ENCODE measurements around the gene NSUN3.
"Not testable (repeated sequence)": the region's sequence is repeated elsewhere in the genome, so short reads cannot be mapped to it uniquely, and the experiment has no call there.

The NSUN3 gene

DNA sequence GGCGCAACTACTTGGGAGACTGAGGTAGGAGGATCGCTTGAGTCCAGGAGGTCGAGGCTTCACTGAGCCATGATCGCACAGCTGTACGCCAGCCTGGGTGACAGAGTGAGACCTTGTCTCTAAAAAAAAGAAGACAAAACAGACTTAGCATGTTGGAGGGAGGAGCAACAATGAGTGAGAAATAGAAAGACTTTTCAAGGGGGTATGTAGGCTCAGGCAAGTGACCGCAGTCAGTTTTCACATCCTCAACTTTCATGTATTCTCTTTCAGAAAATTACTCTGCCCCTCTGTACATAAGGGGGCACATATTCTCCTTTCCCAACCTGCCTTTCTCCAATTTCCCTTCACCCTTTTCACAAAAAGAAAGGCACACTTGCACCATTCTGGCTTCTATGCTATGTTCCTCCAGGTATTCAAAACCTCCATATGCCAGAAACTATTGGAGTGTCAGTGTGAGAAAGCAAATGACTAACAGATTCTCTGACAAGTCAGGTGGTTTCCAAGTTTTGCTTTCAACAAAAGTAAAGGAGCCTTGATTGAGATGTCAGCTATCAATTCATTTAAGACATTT is 7.6 kb downstream of the NSUN3 start:
- TF ChIP-seq, protein P1, sequence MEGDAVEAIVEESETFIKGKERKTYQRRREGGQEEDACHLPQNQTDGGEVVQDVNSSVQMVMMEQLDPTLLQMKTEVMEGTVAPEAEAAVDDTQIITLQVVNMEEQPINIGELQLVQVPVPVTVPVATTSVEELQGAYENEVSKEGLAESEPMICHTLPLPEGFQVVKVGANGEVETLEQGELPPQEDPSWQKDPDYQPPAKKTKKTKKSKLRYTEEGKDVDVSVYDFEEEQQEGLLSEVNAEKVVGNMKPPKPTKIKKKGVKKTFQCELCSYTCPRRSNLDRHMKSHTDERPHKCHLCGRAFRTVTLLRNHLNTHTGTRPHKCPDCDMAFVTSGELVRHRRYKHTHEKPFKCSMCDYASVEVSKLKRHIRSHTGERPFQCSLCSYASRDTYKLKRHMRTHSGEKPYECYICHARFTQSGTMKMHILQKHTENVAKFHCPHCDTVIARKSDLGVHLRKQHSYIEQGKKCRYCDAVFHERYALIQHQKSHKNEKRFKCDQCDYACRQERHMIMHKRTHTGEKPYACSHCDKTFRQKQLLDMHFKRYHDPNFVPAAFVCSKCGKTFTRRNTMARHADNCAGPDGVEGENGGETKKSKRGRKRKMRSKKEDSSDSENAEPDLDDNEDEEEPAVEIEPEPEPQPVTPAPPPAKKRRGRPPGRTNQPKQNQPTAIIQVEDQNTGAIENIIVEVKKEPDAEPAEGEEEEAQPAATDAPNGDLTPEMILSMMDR (conservative IDR thresholded peaks at IDR 0.05): no peak
- H3K27ac ChIP-seq: no peak overlapping the region

DNA sequence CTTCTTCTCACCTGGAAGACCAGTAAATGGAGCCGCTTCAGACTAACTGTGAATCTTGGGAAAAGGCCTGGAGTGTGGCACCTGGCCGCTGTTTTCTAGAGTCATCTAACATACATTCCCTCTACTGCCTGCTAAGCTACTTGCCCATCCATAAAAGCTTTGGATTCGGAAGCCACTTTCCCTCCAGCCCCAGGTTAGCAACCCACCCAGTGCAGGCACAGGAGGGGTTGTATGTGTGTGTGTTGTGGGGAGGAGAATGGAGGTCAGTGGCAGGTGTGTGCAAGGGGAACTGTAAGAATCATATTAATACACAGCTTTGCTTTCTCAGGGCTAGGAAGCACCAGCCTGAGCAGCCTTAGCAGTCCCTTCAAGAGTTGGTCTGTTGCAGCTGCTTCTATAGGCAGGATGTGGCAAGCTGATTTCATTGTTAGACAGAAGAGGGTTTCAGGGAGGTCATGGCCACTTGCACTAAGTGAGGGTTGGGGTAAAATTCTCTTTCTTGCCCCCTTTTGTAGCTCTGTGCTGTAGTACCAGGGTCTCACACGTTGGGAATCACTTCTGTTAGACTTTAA is 8.9 kb downstream of the NSUN3 start:
- TF ChIP-seq, protein P1 (conservative IDR thresholded peaks at IDR 0.05): no peak
- H3K27ac ChIP-seq: no peak overlapping the region

GRCh38 chr3:94076055-94076454 is 13.2 kb downstream of the NSUN3 start:
- TF ChIP-seq, protein P1 (conservative IDR thresholded peaks at IDR 0.05): no peak
- H3K27ac ChIP-seq: no peak overlapping the region

- H3K27ac ChIP-seq: not testable (repeated sequence)
These were observed 17.7 kb downstream of the NSUN3 start for GRCh38 chr3:94080552-94080951.

DNA sequence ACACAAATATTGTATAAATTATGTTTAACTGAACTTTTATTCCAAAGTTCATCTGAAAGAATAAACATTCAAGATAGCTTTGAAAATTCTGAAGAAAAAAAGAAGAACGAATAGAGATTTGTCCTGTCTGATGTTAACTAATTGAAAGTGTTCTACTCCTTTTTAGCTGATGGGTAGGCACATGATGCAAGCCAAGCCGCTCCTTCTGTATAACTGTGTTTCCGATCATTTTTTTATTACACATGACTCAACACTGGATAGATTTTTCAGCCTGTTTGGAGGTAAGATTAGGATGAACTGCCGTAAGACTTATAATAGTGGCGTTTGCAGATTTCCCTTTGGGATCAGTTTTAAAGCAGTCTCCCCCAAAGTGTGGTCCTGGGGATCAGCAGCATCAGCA is 19.0 kb downstream of the NSUN3 start:
- no peak overlapping the region for H3K27ac ChIP-seq
- TF ChIP-seq, protein P1 (conservative IDR thresholded peaks at IDR 0.05): no peak

DNA sequence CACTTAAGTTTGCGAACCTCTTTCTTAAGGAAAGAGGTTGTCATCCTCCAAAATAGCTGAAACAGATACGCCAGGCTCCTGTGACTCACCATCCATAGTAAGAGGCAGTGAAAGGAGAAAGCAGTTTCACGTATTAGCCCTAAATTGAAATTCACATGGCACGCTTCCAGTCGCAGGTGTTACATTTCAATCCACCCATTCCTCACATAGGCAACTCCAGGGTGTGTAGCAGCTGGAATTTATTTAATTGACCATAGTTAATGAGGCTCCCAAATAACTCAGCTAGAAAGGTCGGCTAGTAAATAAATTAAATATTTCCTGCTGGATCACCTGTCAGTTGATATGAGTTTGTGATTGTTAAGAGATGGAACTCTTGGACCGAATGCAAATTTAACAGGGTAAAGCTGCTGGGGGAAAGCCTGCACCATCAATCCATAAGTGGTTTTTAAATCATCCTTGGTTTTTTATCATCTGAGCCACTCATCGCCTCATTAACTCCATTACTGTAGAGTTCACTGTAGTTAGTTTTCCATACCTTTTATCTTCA is 19.6 kb downstream of the NSUN3 start:
- no peak overlapping the region for H3K27ac ChIP-seq
- TF ChIP-seq, protein P1 (conservative IDR thresholded peaks at IDR 0.05): no peak

DNA sequence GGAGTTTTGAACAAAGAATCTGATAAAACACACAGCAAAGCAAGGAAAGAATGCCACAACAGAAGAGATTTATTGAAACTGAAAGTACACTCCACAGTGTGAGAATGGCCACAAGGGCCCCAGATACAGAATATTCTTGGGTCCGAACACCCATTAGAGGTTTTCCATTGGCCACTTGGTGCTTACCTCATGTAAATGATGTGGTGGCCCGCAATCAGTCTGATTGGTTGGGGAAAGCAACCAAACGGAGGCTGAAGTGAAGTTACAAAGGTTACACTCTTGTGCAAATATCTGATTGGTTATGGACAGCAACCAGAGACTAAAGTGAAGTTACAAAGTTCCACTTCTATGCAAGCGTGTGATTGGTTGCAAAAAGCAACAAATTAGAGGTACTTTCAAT is 20.4 kb downstream of the NSUN3 start:
- TF ChIP-seq, protein P1 (conservative IDR thresholded peaks at IDR 0.05): no peak
- no peak overlapping the region for H3K27ac ChIP-seq

DNA sequence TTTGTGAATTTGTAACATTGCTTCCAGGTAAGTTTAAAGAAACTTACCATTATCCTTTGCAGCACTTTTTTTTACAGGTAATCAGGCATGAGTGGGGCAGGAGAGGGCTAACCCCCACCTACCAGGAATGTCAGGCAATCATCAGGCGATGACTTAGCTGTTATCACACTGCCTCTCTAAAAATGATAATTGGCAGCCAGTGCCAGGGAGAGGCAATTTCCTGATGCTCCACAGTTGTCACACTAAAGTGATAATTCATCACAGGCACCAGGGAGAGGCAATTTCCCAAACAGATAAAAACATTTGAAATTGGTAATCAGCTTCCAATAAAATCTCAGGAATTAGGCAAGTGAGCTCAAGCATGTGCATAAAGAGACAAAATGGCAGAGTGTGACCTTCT is 26.3 kb downstream of the NSUN3 start:
- no peak overlapping the region for H3K27ac ChIP-seq
- TF ChIP-seq, protein P1 (conservative IDR thresholded peaks at IDR 0.05): no peak
